Activated T-cell treated with anti-CD3 and anti-CD28 coated beads, Interleukin-2, amount 50 U/mL, for 4 hours (primary cell): Measurements from ENCODE around the gene NMUR1. TPM values are rescaled to one million over a fixed set of nuclear protein-coding genes. Genes with fewer than 3 reads are reported as not detected.
"Not testable (repeated sequence)": the region's sequence is repeated elsewhere in the genome, so short reads cannot be mapped to it uniquely, and the experiment has no call there.

Source experiments
- ATAC-seq, 2 donors: fragments of 200-7000 bp; cut with Tn5 transposase; one replicate each; pipeline ENCODE4 v1.10.0; 2021
- DNase-seq: peaks from one replicate; pipeline ENCODE4 v3.0.0-alpha.2; 2020
- H3K27me3 Mint-ChIP-seq: one replicate; pipeline ENCODE4 v1.8.0; 2021; ENCODE audit warnings: low read depth, mixed read lengths
- H3K36me3 Mint-ChIP-seq: one replicate; pipeline ENCODE4 v1.8.0; 2022; ENCODE audit warnings: mixed read lengths; ENCODE audit not compliant: insufficient read depth
- H3K4me1 Mint-ChIP-seq: one replicate; pipeline ENCODE4 v1.8.0; 2021; ENCODE audit warnings: low read depth, mixed read lengths
- H3K4me3 Mint-ChIP-seq: one replicate; pipeline ENCODE4 v1.8.0; 2021; ENCODE audit warnings: mild to moderate bottlenecking, moderate library complexity, mixed read lengths
- H3K9me3 Mint-ChIP-seq: one replicate; pipeline ENCODE4 v1.8.0; 2021; ENCODE audit warnings: mixed read lengths
- total RNA-seq, 3 donors: library from RNA; stranded (reverse); gene quantifications; one replicate each; pipeline ENCODE4 v1.2.1, GENCODE V29; 2021

The NMUR1 gene
- under 1 TPM in 1 of 3 donors, not detected in 2; 0.08 TPM for total RNA-seq

GRCh38 chr2:231530099-231531011 is at the start of gene NMUR1:
Gene NMUR1, minus strand, starts transcription at chr2:231530445. Its CDS starts 84 bp downstream, at chr2:231530361.
- peak; percentile 92 to 95 for ATAC-seq
- H3K4me3 Mint-ChIP-seq, result peak within 1 kb of the TSS; percentile 55
- peak; percentile 65 for DNase-seq
- peaks cover 17% of the 10 kb centered on the region for H3K27me3 Mint-ChIP-seq
- no peaks in the 10 kb centered on the region for H3K9me3 Mint-ChIP-seq
- H3K4me1 Mint-ChIP-seq, result peaks cover 32% of the 10 kb centered on the region
- no peaks in the 10 kb centered on the region for H3K36me3 Mint-ChIP-seq

GRCh38 chr2:231579560-231579959 is 49.3 kb upstream of the NMUR1 start:
- ATAC-seq (no peak), DNase-seq (no peak)
- peaks cover 5% of the 10 kb centered on the region for H3K9me3 Mint-ChIP-seq
- H3K36me3 Mint-ChIP-seq, result no peaks in the 10 kb centered on the region
- peaks cover 5% of the 10 kb centered on the region for H3K27me3 Mint-ChIP-seq
- no peaks in the 10 kb centered on the region for H3K4me1 Mint-ChIP-seq
- H3K4me3 Mint-ChIP-seq, result no peak overlapping the region

- H3K27me3 Mint-ChIP-seq, H3K36me3 Mint-ChIP-seq, ATAC-seq, H3K9me3 Mint-ChIP-seq, DNase-seq, H3K4me1 Mint-ChIP-seq, H3K4me3 Mint-ChIP-seq: not testable (repeated sequence)
These were observed 48.4 kb upstream of the NMUR1 start for GRCh38 chr2:231578655-231579054.

- Mint-ChIP-seq H3K27me3 (peaks cover 3% of the 10 kb centered on the region), H3K4me3 (no peak overlapping the region), H3K4me1 (no peaks in the 10 kb centered on the region), H3K36me3 (no peaks in the 10 kb centered on the region), H3K9me3 (peaks cover 5% of the 10 kb centered on the region)
- ATAC-seq (no peak), DNase-seq (no peak)
These were observed 46.2 kb upstream of the NMUR1 start for GRCh38 chr2:231576465-231576864.

GRCh38 chr2:231575612-231576256 is 45.5 kb upstream of the NMUR1 start:
- Mint-ChIP-seq H3K27me3 (peaks cover 3% of the 10 kb centered on the region), H3K36me3 (no peaks in the 10 kb centered on the region), H3K4me1 (no peaks in the 10 kb centered on the region), H3K4me3 (no peak overlapping the region), H3K9me3 (peaks cover 5% of the 10 kb centered on the region)
- ATAC-seq (no peak), DNase-seq (no peak)

GRCh38 chr2:231573698-231574421 is 43.6 kb upstream of the NMUR1 start:
- Mint-ChIP-seq H3K36me3 (no peaks in the 10 kb centered on the region), H3K9me3 (no peaks in the 10 kb centered on the region), H3K4me1 (no peaks in the 10 kb centered on the region), H3K4me3 (no peak overlapping the region), H3K27me3 (no peaks in the 10 kb centered on the region)
- DNase-seq, result no peak
- ATAC-seq, result no peak

- Mint-ChIP-seq H3K36me3 (no peaks in the 10 kb centered on the region), H3K9me3 (no peaks in the 10 kb centered on the region), H3K27me3 (no peaks in the 10 kb centered on the region), H3K4me3 (no peak overlapping the region), H3K4me1 (peaks cover 2% of the 10 kb centered on the region)
- DNase-seq (no peak), ATAC-seq (no peak)
These were observed 42.9 kb upstream of the NMUR1 start for GRCh38 chr2:231573096-231573495.

- Mint-ChIP-seq H3K4me3 (no peak overlapping the region), H3K4me1 (peaks cover 2% of the 10 kb centered on the region), H3K27me3 (no peaks in the 10 kb centered on the region), H3K9me3 (no peaks in the 10 kb centered on the region), H3K36me3 (no peaks in the 10 kb centered on the region)
- DNase-seq (no peak), ATAC-seq (no peak)
These were observed 41.5 kb upstream of the NMUR1 start for GRCh38 chr2:231571661-231572191.

- H3K27me3 Mint-ChIP-seq, H3K4me3 Mint-ChIP-seq, H3K36me3 Mint-ChIP-seq, DNase-seq, H3K9me3 Mint-ChIP-seq, H3K4me1 Mint-ChIP-seq, ATAC-seq: not testable (repeated sequence)
These were observed 40.7 kb upstream of the NMUR1 start for GRCh38 chr2:231570915-231571314.

- peak; percentile 43 to 46 for ATAC-seq
- H3K4me1 Mint-ChIP-seq, result peaks cover 2% of the 10 kb centered on the region
- no peaks in the 10 kb centered on the region for H3K27me3 Mint-ChIP-seq
- no peaks in the 10 kb centered on the region for H3K36me3 Mint-ChIP-seq
- H3K9me3 Mint-ChIP-seq, result no peaks in the 10 kb centered on the region
- no peak overlapping the region for H3K4me3 Mint-ChIP-seq
- DNase-seq, result no peak
These were observed 38.7 kb upstream of the NMUR1 start for GRCh38 chr2:231568785-231569435.

GRCh38 chr2:231568098-231568784 is 38.0 kb upstream of the NMUR1 start:
- no peak for DNase-seq
- no peaks in the 10 kb centered on the region for H3K36me3 Mint-ChIP-seq
- H3K9me3 Mint-ChIP-seq, result no peaks in the 10 kb centered on the region
- peaks cover 2% of the 10 kb centered on the region for H3K4me1 Mint-ChIP-seq
- H3K4me3 Mint-ChIP-seq, result no peak overlapping the region
- H3K27me3 Mint-ChIP-seq, result no peaks in the 10 kb centered on the region
- no peak for ATAC-seq

- Mint-ChIP-seq H3K9me3 (no peaks in the 10 kb centered on the region), H3K4me1 (peaks cover 2% of the 10 kb centered on the region), H3K4me3 (no peak overlapping the region), H3K36me3 (no peaks in the 10 kb centered on the region), H3K27me3 (no peaks in the 10 kb centered on the region)
- no peak for DNase-seq
- no peak for ATAC-seq
These were observed 36.9 kb upstream of the NMUR1 start for GRCh38 chr2:231567159-231567558.

GRCh38 chr2:231565887-231566594 is 35.8 kb upstream of the NMUR1 start:
- H3K9me3 Mint-ChIP-seq, result no peaks in the 10 kb centered on the region
- H3K4me3 Mint-ChIP-seq, result no peak overlapping the region
- no peak for DNase-seq
- H3K27me3 Mint-ChIP-seq, result no peaks in the 10 kb centered on the region
- no peaks in the 10 kb centered on the region for H3K36me3 Mint-ChIP-seq
- ATAC-seq, result no peak
- peaks cover 2% of the 10 kb centered on the region for H3K4me1 Mint-ChIP-seq
